Activated CD8-positive, alpha-beta T cell treated with anti-CD3 and anti-CD28 coated beads, Interleukin-2, amount 10 ng/mL, durations not matched to agents 7 days and 5 days (primary cell): ENCODE results near the gene COL8A2. TPM values are rescaled to one million over a fixed set of nuclear protein-coding genes. Genes with fewer than 3 reads are reported as not detected.

Source experiments
- ATAC-seq: fragments of 150-1000 bp; cut with Tn5 transposase; one replicate; pipeline ENCODE4 v1.10.0; 2021; ENCODE audit warnings: moderate library complexity
- CTCF ChIA-PET: fragments of 350-600 bp; sonication (Branson Sonifier 250); formaldehyde crosslinking; loops from one replicate; lab custom pipeline; 2021; ENCODE audit warnings: antibody characterized with exemption; lab: Charles Lee
- POLR2A ChIA-PET: fragments of 350-600 bp; sonication (Branson Sonifier 250); formaldehyde crosslinking; loops from one replicate; lab custom pipeline; 2021; ENCODE audit warnings: antibody characterized with exemption; lab: Charles Lee
- DNase-seq: peaks from one replicate; pipeline ENCODE4 v3.0.0-alpha.2; 2020
- H3K27ac Mint-ChIP-seq: one replicate; pipeline ENCODE4 v1.8.0; 2021; ENCODE audit warnings: mild to moderate bottlenecking, mixed read lengths
- H3K27me3 Mint-ChIP-seq: one replicate; pipeline ENCODE4 v1.8.0; 2021; ENCODE audit warnings: low read depth, mixed read lengths
- H3K36me3 Mint-ChIP-seq: one replicate; pipeline ENCODE4 v1.8.0; 2021; ENCODE audit warnings: low read depth, mixed read lengths
- H3K4me1 Mint-ChIP-seq: one replicate; pipeline ENCODE4 v1.8.0; 2021; ENCODE audit warnings: low read depth, mixed read lengths
- H3K4me3 Mint-ChIP-seq: one replicate; pipeline ENCODE4 v1.8.0; 2021; ENCODE audit warnings: mild to moderate bottlenecking, mixed read lengths
- H3K9me3 Mint-ChIP-seq: one replicate; pipeline ENCODE4 v1.8.0; 2022; ENCODE audit warnings: mixed read lengths; ENCODE audit not compliant: insufficient read depth
- total RNA-seq, 2 experiments: library from RNA; stranded (reverse); gene quantifications; one replicate each; pipeline ENCODE4 v1.2.3, GENCODE V29; 2021

COL8A2 gene
- total RNA-seq, 2 experiments from 2014 or later, result 0.08 TPM; not detected in 1

DNA sequence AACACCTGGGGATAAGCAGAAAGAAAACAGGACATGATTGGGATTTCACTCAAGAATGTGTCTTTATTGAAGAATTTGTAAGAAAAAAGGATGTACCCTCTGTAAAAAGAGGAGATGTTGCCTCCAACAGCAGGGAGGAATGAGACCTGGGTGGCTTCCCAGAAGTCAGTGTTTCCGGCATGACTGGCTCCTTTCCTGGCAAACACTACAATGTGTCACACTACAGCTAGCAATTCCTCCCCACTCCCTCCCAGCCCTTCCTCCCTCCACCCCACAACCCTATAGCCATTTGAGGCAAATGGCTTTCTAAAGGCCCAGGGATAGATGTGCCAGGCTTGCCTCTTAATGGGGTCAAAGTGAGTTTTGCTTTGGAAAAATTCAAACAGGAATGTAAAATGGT lies 11.5 kb upstream of the COL8A2 start:
- Mint-ChIP-seq H3K9me3 (no peaks in the 10 kb centered on the region), H3K36me3 (peaks cover 24% of the 10 kb centered on the region), H3K27ac (no peak overlapping the region), H3K4me3 (no peak overlapping the region), H3K27me3 (no peaks in the 10 kb centered on the region), H3K4me1 (peaks cover 19% of the 10 kb centered on the region)
- DNase-seq (no peak), ATAC-seq (no peak)
- ChIA-PET POLR2A (no interaction called here), CTCF (interaction anchor here (12.9 kb wide), 1 partner anchor 34 kb away, joined by 349 read pairs; no protein-coding TSS in a partner anchor)

- CTCF ChIA-PET, result interaction anchor here (0.9 to 12.9 kb wide), 13 partner anchors 8 to 152 kb away, joined by 3 to 349 read pairs (median 6); partner anchors contain the start of genes ADPRS and TEKT2
- Mint-ChIP-seq H3K4me3 (no peak overlapping the region), H3K4me1 (peaks cover 13% of the 10 kb centered on the region), H3K27me3 (no peaks in the 10 kb centered on the region), H3K9me3 (no peaks in the 10 kb centered on the region), H3K36me3 (peaks cover 19% of the 10 kb centered on the region), H3K27ac (no peak overlapping the region)
- ATAC-seq (no peak), DNase-seq (no peak)
- POLR2A ChIA-PET, result no interaction called here
Observed at GRCh38 chr1:36135796-36136195, 10.8 kb upstream of the COL8A2 start.

- POLR2A ChIA-PET, result interaction anchor here (0.5 to 1.1 kb wide), 6 partner anchors 14 to 178 kb away, joined by 3 to 5 read pairs (median 3); partner anchors contain the start of gene TRAPPC3
- H3K4me3 Mint-ChIP-seq, result no peak overlapping the region
- DNase-seq, result no peak
- no peak overlapping the region for H3K27ac Mint-ChIP-seq
- CTCF ChIA-PET, result interaction anchor here (0.6 to 12.9 kb wide), 30 partner anchors 9 to 255 kb away, joined by 3 to 349 read pairs (median 3); partner anchors contain the start of genes ADPRS, SH3D21, TEKT2 and TRAPPC3
- ATAC-seq, result no peak
- H3K9me3 Mint-ChIP-seq, result no peaks in the 10 kb centered on the region
- H3K4me1 Mint-ChIP-seq, result peaks cover 9% of the 10 kb centered on the region
- peaks cover 19% of the 10 kb centered on the region for H3K36me3 Mint-ChIP-seq
- H3K27me3 Mint-ChIP-seq, result no peaks in the 10 kb centered on the region
Observed at GRCh38 chr1:36135330-36135667, 10.3 kb upstream of the COL8A2 start.

- peak; percentile 66 for DNase-seq
- ATAC-seq, result peak; percentile 78
- peak overlapping the region; percentile 9 for H3K27ac Mint-ChIP-seq
Observed at GRCh38 chr1:36134505-36135329, 9.7 kb upstream of the COL8A2 start.

DNA sequence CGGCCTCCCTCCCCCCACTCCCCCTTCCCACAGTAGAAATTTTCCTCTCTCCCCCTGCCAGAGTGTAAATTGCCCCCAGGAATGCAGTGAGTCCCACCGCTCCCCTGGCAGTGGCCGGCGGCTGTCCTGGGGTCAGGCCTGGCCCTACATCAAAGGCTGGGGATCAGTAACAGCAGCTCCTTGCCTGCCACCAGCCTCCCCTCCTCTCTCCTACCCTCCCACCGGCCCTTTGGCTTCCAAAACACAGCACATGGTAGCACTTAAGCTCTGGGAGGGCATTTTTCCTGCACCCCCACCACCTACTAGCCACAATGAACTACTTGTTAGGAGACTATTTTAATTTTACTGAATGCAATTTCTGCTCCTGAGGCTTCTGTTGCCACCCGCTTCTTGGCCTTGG lies 9.0 kb upstream of the COL8A2 start:
- ATAC-seq, result no peak
- H3K4me1 Mint-ChIP-seq, result peaks cover 9% of the 10 kb centered on the region
- H3K27me3 Mint-ChIP-seq, result no peaks in the 10 kb centered on the region
- peak overlapping the region; percentile 9 for H3K27ac Mint-ChIP-seq
- DNase-seq, result no peak
- CTCF ChIA-PET, result interaction anchor here (1.1 to 12.9 kb wide), 14 partner anchors 10 to 152 kb away, joined by 3 to 349 read pairs (median 6); partner anchors contain the start of gene TRAPPC3
- no peak overlapping the region for H3K4me3 Mint-ChIP-seq
- H3K36me3 Mint-ChIP-seq, result peaks cover 12% of the 10 kb centered on the region
- POLR2A ChIA-PET, result interaction anchor here (0.6 kb wide), 1 partner anchor 43 kb away, joined by 3 read pairs; no protein-coding TSS in a partner anchor
- H3K9me3 Mint-ChIP-seq, result no peaks in the 10 kb centered on the region

More at GRCh38 chr1:36134505-36135329, 9.7 kb upstream of the COL8A2 start:
- CTCF ChIA-PET, result interaction anchor here (0.6 to 12.9 kb wide), 35 partner anchors 9 to 254 kb away, joined by 3 to 349 read pairs (median 3); partner anchors contain the start of genes ADPRS, SH3D21, TEKT2 and TRAPPC3
- H3K4me3 Mint-ChIP-seq, result no peak overlapping the region
- H3K36me3 Mint-ChIP-seq, result peaks cover 16% of the 10 kb centered on the region
- no peaks in the 10 kb centered on the region for H3K9me3 Mint-ChIP-seq
- no peaks in the 10 kb centered on the region for H3K27me3 Mint-ChIP-seq
- peaks cover 9% of the 10 kb centered on the region for H3K4me1 Mint-ChIP-seq
- POLR2A ChIA-PET, result interaction anchor here (0.5 to 1.1 kb wide), 7 partner anchors 14 to 178 kb away, joined by 3 to 5 read pairs (median 3); partner anchors contain the start of gene TRAPPC3

- DNase-seq, result no peak
- H3K9me3 Mint-ChIP-seq, result no peaks in the 10 kb centered on the region
- ATAC-seq, result no peak
- ChIA-PET POLR2A (interaction anchor here (0.6 kb wide), 1 partner anchor 44 kb away, joined by 3 read pairs; no protein-coding TSS in a partner anchor), CTCF (interaction anchor here (0.8 to 12.9 kb wide), 10 partner anchors 10 to 152 kb away, joined by 3 to 349 read pairs (median 12); partner anchors contain the start of gene TRAPPC3)
- peaks cover 9% of the 10 kb centered on the region for H3K4me1 Mint-ChIP-seq
- H3K27ac Mint-ChIP-seq, result no peak overlapping the region
- peaks cover 10% of the 10 kb centered on the region for H3K36me3 Mint-ChIP-seq
- no peak overlapping the region for H3K4me3 Mint-ChIP-seq
- H3K27me3 Mint-ChIP-seq, result no peaks in the 10 kb centered on the region
Observed at GRCh38 chr1:36133484-36133883, 8.5 kb upstream of the COL8A2 start.

GRCh38 chr1:36132029-36132428 lies 7.0 kb upstream of the COL8A2 start:
- peaks cover 6% of the 10 kb centered on the region for H3K36me3 Mint-ChIP-seq
- H3K27me3 Mint-ChIP-seq, result no peaks in the 10 kb centered on the region
- ChIA-PET POLR2A (interaction anchor here (0.9 to 1.0 kb wide), 2 partner anchors 23 to 91 kb away, joined by 3 read pairs; no protein-coding TSS in a partner anchor), CTCF (interaction anchor here (0.8 to 12.9 kb wide), 4 partner anchors 10 to 57 kb away, joined by 3 to 349 read pairs (median 5); partner anchors contain the start of gene TRAPPC3)
- no peak overlapping the region for H3K27ac Mint-ChIP-seq
- H3K4me3 Mint-ChIP-seq, result no peak overlapping the region
- H3K9me3 Mint-ChIP-seq, result no peaks in the 10 kb centered on the region
- H3K4me1 Mint-ChIP-seq, result peaks cover 9% of the 10 kb centered on the region
- no peak for DNase-seq
- no peak for ATAC-seq

GRCh38 chr1:36128905-36129206 lies 3.8 kb upstream of the COL8A2 start:
- Mint-ChIP-seq H3K36me3 (no peaks in the 10 kb centered on the region), H3K9me3 (no peaks in the 10 kb centered on the region), H3K27me3 (peaks cover 19% of the 10 kb centered on the region), H3K4me3 (no peak overlapping the region), H3K27ac (no peak overlapping the region), H3K4me1 (peaks cover 10% of the 10 kb centered on the region)
- DNase-seq (no peak), ATAC-seq (no peak)
- CTCF ChIA-PET, result interaction anchor here (1.2 to 12.9 kb wide), 4 partner anchors 21 to 157 kb away, joined by 3 to 349 read pairs (median 6); partner anchors contain the start of gene TRAPPC3
- POLR2A ChIA-PET, result no interaction called here

DNA sequence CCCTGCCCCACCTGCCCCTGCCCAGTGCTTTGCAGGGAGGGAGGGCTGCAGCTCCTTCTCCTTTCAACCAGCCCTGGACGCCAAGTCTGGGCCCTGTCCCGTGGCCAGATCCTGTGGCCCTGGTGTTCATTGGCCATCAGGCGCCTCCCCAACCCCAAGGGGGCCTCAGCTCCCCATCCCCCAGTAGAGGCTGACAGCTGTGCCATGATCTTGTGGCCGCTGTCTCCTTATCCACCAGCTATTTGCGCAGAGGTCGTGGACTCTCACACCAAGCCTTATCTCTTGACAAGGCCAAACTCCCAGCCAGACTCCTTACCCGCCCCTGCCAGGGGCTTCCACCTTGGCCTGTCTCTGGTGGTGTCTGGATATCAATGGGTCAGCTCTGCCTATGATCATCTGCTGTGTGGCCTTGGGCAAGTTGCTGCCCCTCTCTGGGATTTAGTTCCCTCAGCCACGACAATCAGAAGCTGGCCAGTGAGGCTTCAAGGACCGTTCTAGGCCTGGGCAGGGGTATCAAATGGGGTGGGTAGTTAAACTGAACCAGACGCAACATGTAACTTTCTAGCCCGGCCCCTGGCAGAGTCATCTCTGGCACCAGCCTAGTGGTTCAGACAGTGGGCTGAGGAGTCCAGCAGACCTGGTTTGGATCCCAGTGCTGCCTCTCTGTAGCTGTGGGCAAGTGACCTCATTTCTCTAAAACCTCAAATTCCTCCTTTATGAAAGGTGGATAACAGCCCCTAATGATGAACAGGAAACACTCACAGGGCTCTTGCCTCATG lies 3.3 kb upstream of the COL8A2 start:
- no peaks in the 10 kb centered on the region for H3K36me3 Mint-ChIP-seq
- DNase-seq (no peak), ATAC-seq (no peak)
- no peak overlapping the region for H3K27ac Mint-ChIP-seq
- CTCF ChIA-PET, result interaction anchor here (0.8 to 12.9 kb wide), 5 partner anchors 10 to 157 kb away, joined by 3 to 349 read pairs (median 4); partner anchors contain the start of gene TRAPPC3
- peaks cover 16% of the 10 kb centered on the region for H3K4me1 Mint-ChIP-seq
- no peak overlapping the region for H3K4me3 Mint-ChIP-seq
- POLR2A ChIA-PET, result no interaction called here
- H3K27me3 Mint-ChIP-seq, result peaks cover 24% of the 10 kb centered on the region
- no peaks in the 10 kb centered on the region for H3K9me3 Mint-ChIP-seq

DNA sequence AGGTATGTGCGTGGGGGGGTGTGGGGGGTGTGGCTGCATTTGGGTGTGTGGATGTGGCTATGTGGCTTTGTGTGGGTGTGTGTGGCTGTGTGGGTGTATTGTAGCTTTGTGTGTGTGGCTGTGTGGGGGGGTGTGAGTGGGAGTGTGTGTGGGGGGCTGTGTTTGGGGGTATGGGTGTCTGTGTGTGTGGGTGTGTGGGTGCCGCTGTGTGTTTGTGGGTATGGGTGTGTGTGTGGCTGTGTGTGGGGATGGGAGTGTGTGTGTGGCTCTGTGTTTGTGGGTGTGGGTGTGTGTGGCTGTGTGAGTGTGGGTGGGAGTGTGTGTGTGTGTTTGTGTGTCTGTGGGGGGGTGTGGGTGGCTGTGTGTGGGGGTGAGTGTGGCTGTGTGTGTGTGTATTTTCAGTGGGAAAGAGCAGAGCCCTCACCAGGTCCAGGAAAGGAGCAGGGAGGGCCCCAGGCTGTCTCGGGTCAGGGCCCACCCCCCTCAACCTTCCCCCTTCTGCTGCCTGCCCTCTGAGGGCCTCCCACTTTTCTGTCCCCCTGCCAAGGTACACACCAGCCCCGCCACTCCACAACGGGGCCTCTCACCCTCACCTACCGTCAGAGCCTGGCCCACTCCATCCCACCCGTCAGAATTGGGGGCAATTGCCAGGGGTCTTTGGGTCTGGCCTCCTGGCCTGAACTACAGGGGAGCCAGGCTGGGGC lies 1.9 kb upstream of the COL8A2 start:
- CTCF ChIA-PET, result interaction anchor here (0.8 to 2.3 kb wide), 2 partner anchors 11 to 158 kb away, joined by 3 to 8 read pairs; no protein-coding TSS in a partner anchor

More for the DNA sequence above, 1.9 kb upstream of the COL8A2 start:
- Mint-ChIP-seq H3K36me3 (no peaks in the 10 kb centered on the region), H3K9me3 (no peaks in the 10 kb centered on the region), H3K27me3 (peaks cover 37% of the 10 kb centered on the region), H3K27ac (no peak overlapping the region), H3K4me3 (no peak overlapping the region), H3K4me1 (peaks cover 20% of the 10 kb centered on the region)
- POLR2A ChIA-PET, result no interaction called here
- ATAC-seq (no peak), DNase-seq (no peak)
